IMR-90 (cell line): ENCODE measurements around the gene CHCHD1.

Experiments used
- BHLHE40 ChIP-seq: fragments of 150-350 bp; IDR thresholded peaks from 2 replicates; pipeline ENCODE4 v1.6.1; 2016; ENCODE audit warnings: mild to moderate bottlenecking, low read depth, low read length
- CEBPB ChIP-seq: IDR thresholded peaks from 2 replicates; pipeline ENCODE4 v1.6.1; 2012; ENCODE audit warnings: low read depth, low read length, improper control_type of control experiment
- CHD1 ChIP-seq: IDR thresholded peaks from 2 replicates; pipeline ENCODE4 v1.6.1; 2012; ENCODE audit warnings: low read depth, low read length, improper control_type of control experiment
- CTCF ChIP-seq: conservative IDR thresholded peaks from 2 replicates; pipeline ENCODE4 v1.5.1; 2012; ENCODE audit warnings: mild to moderate bottlenecking, low read depth, low read length, improper control_type of control experiment
- FOS ChIP-seq: fragments of 150-350 bp; IDR thresholded peaks from 2 replicates; pipeline ENCODE4 v1.6.1; 2016; ENCODE audit warnings: low read depth, low read length
- MAFK ChIP-seq: IDR thresholded peaks from 2 replicates; pipeline ENCODE4 v1.6.1; 2012; ENCODE audit warnings: low read depth, low read length, improper control_type of control experiment
- MAZ ChIP-seq: IDR thresholded peaks from 2 replicates; pipeline ENCODE4 v1.6.1; 2012; ENCODE audit warnings: low read depth, mild to moderate bottlenecking, low read length, improper control_type of control experiment, moderate library complexity, borderline replicate concordance
- MXI1 ChIP-seq: IDR thresholded peaks from 2 replicates; pipeline ENCODE4 v1.6.1; 2012; ENCODE audit warnings: low read depth, mild to moderate bottlenecking, low read length, moderate library complexity, borderline replicate concordance
- POLR2A ChIP-seq: IDR thresholded peaks from 2 replicates; pipeline ENCODE4 v1.6.1; 2012; ENCODE audit warnings: mild to moderate bottlenecking, low read depth, low read length
- RCOR1 ChIP-seq: IDR thresholded peaks from 2 replicates; pipeline ENCODE4 v1.6.1; 2012; ENCODE audit warnings: mild to moderate bottlenecking, low read length, improper control_type of control experiment; ENCODE audit not compliant: insufficient replicate concordance
- RFX5 ChIP-seq: IDR thresholded peaks from 2 replicates; pipeline ENCODE4 v1.8.0; 2012; ENCODE audit warnings: low read depth, mild to moderate bottlenecking, low read length, moderate library complexity
- SMC3 ChIP-seq: fragments of 150-350 bp; IDR thresholded peaks from 2 replicates; pipeline ENCODE4 v1.6.1; 2016; ENCODE audit warnings: low read depth, mild to moderate bottlenecking, antibody characterized with exemption, low read length, moderate library complexity
- TF ChIP-seq, protein P1 (sequence below): fragments of 150-350 bp; IDR thresholded peaks from 2 replicates; pipeline ENCODE4 v1.6.1; 2017; ENCODE audit warnings: mild to moderate bottlenecking, antibody characterized with exemption, low read length, low read depth

DNA sequence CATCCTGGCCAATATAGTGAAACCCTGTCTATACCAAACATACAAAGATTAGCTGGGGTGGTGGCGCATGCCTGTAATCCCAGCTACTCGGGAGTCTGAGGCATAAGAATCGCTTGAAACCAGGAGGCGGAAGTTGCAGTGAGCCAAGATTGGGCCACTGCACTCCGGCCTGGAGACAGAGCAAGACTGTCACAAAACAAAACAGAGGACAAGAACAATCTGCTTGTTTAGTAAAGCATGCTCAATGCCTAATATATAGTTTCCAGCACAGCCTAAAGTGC is 39.5 kb upstream of the CHCHD1 start:
- TF ChIP-seq RFX5 (no peak), CEBPB (no peak), MXI1 (no peak), CTCF (no peak), POLR2A (no peak), BHLHE40 (no peak), CHD1 (no peak), SMC3 (no peak), FOS (no peak), RCOR1 (no peak), MAFK (no peak), MAZ (no peak)
- TF ChIP-seq, protein P1, sequence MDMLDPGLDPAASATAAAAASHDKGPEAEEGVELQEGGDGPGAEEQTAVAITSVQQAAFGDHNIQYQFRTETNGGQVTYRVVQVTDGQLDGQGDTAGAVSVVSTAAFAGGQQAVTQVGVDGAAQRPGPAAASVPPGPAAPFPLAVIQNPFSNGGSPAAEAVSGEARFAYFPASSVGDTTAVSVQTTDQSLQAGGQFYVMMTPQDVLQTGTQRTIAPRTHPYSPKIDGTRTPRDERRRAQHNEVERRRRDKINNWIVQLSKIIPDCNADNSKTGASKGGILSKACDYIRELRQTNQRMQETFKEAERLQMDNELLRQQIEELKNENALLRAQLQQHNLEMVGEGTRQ: no peak
